MCF 10A (cell line): ENCODE results near the gene NUBPL. TPM values are rescaled to one million over a fixed set of nuclear protein-coding genes. Genes with fewer than 3 reads are reported as not detected.

ENCODE experiments used
- BruUV-seq: library from RNA; stranded (reverse); fragments of 400-500 nt; replicated peaks from 2 replicates; lab custom pipeline; 2021; lab: Mats Ljungman, UMichigan
- CTCF ChIA-PET: fragments of 300-600 bp; sonication (Branson Sonifier 250); formaldehyde crosslinking; extraction: SDS; loops from one replicate; lab custom pipeline; 2021; ENCODE audit warnings: antibody characterized with exemption, inconsistent platforms; lab: Yijun Ruan, JAX
- POLR2A ChIA-PET: fragments of 300-600, 350-650 bp; sonication (Branson Sonifier 250); formaldehyde crosslinking; extraction: SDS; loops from one replicate; lab custom pipeline; 2020; ENCODE audit warnings: antibody characterized with exemption, inconsistent platforms; lab: Yijun Ruan, JAX
- DNase-seq: peaks from one replicate; pipeline ENCODE4 v3.0.0-alpha.2; 2018; ENCODE audit not compliant: unreplicated experiment
- H3K27ac Mint-ChIP-seq: one replicate; pipeline ENCODE4 v1.8.0; 2022; ENCODE audit warnings: mild to moderate bottlenecking, low read depth, mixed read lengths; ENCODE audit not compliant: unreplicated experiment
- H3K27me3 Mint-ChIP-seq: one replicate; pipeline ENCODE4 v1.8.0; 2022; ENCODE audit warnings: mixed read lengths; ENCODE audit not compliant: insufficient read depth, unreplicated experiment
- H3K36me3 Mint-ChIP-seq: one replicate; pipeline ENCODE4 v1.8.0; 2022; ENCODE audit warnings: mild to moderate bottlenecking, moderate library complexity, mixed read lengths; ENCODE audit not compliant: insufficient read depth, unreplicated experiment
- H3K4me1 Mint-ChIP-seq: one replicate; pipeline ENCODE4 v1.8.0; 2022; ENCODE audit warnings: mixed read lengths; ENCODE audit not compliant: insufficient read depth, unreplicated experiment
- H3K4me3 Mint-ChIP-seq: one replicate; pipeline ENCODE4 v1.8.0; 2022; ENCODE audit warnings: mild to moderate bottlenecking, moderate library complexity, mixed read lengths; ENCODE audit not compliant: unreplicated experiment
- H3K9me3 Mint-ChIP-seq: one replicate; pipeline ENCODE4 v1.8.0; 2022; ENCODE audit warnings: mixed read lengths; ENCODE audit not compliant: unreplicated experiment
- intact Hi-C: fragments of 100-400 bp; cut with micrococcal nuclease; formaldehyde crosslinking; loops from 2 replicates; pipeline ENCODE4 v1.14.1; 2022
- total RNA-seq: library from RNA; stranded (reverse); gene quantifications from 2 replicates; pipeline ENCODE4 v1.2.3, GENCODE V29; 2022
- TF ChIP-seq, protein P1 (sequence below): fragments of 200-600 bp; IDR thresholded peaks from one replicate; pipeline ENCODE4 v1.8.0; 2022; ENCODE audit warnings: antibody characterized with exemption, mild to moderate bottlenecking; ENCODE audit not compliant: unreplicated experiment

NUBPL gene
- total RNA-seq, 1 experiment from 2014 or later: 12.3 TPM

GRCh38 chr14:31592122-31592521 lies 30.9 kb downstream of the NUBPL start:
- ChIA-PET POLR2A (no interaction called here), CTCF (no interaction called here)
- Mint-ChIP-seq H3K4me3 (no peak overlapping the region), H3K36me3 (no peaks in the 10 kb centered on the region), H3K27me3 (no peaks in the 10 kb centered on the region), H3K27ac (no peak overlapping the region), H3K4me1 (no peaks in the 10 kb centered on the region), H3K9me3 (no peaks in the 10 kb centered on the region)
- no TSS peak for BruUV-seq
- no peak for DNase-seq
- intact Hi-C loops: no loop called here
- TF ChIP-seq, protein P1, sequence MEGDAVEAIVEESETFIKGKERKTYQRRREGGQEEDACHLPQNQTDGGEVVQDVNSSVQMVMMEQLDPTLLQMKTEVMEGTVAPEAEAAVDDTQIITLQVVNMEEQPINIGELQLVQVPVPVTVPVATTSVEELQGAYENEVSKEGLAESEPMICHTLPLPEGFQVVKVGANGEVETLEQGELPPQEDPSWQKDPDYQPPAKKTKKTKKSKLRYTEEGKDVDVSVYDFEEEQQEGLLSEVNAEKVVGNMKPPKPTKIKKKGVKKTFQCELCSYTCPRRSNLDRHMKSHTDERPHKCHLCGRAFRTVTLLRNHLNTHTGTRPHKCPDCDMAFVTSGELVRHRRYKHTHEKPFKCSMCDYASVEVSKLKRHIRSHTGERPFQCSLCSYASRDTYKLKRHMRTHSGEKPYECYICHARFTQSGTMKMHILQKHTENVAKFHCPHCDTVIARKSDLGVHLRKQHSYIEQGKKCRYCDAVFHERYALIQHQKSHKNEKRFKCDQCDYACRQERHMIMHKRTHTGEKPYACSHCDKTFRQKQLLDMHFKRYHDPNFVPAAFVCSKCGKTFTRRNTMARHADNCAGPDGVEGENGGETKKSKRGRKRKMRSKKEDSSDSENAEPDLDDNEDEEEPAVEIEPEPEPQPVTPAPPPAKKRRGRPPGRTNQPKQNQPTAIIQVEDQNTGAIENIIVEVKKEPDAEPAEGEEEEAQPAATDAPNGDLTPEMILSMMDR: no peak

DNA sequence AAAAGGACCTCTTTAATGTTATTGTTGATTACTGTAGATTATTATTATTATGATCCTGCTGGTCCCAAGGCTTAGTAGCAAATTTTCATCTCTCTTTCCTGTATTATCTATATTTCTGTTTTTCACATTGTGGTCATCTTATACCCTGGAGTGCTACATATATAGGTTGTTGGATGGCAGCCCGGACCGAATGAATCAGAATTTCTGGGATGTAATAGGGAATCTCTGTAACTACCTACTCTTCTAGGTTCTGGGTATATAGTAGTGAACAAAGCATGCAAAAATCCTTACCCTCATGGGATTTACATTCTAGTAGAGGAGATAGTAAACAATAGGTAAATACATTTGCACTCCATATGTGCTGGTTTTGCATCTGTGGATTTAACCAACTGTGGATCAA lies 31.4 kb downstream of the NUBPL start:
- Mint-ChIP-seq H3K9me3 (no peaks in the 10 kb centered on the region), H3K27me3 (no peaks in the 10 kb centered on the region), H3K4me3 (no peak overlapping the region), H3K36me3 (no peaks in the 10 kb centered on the region), H3K4me1 (no peaks in the 10 kb centered on the region), H3K27ac (no peak overlapping the region)
- no TSS peak for BruUV-seq
- POLR2A ChIA-PET: no interaction called here
- intact Hi-C loops: no loop called here
- TF ChIP-seq, protein P1: no peak
- CTCF ChIA-PET: no interaction called here
- peak; percentile 27 for DNase-seq

- ChIA-PET CTCF (interaction anchor here (0.9 kb wide), 1 partner anchor 120 kb away, joined by 3 read pairs; no protein-coding TSS in a partner anchor), POLR2A (no interaction called here)
- Mint-ChIP-seq H3K4me3 (no peak overlapping the region), H3K36me3 (no peaks in the 10 kb centered on the region), H3K27ac (no peak overlapping the region), H3K27me3 (no peaks in the 10 kb centered on the region), H3K9me3 (no peaks in the 10 kb centered on the region), H3K4me1 (no peaks in the 10 kb centered on the region)
- intact Hi-C loops: no loop called here
- TF ChIP-seq, protein P1: no peak
- BruUV-seq: no TSS peak
- no peak for DNase-seq
Observed at GRCh38 chr14:31596342-31597095, 35.3 kb downstream of the NUBPL start.

DNA sequence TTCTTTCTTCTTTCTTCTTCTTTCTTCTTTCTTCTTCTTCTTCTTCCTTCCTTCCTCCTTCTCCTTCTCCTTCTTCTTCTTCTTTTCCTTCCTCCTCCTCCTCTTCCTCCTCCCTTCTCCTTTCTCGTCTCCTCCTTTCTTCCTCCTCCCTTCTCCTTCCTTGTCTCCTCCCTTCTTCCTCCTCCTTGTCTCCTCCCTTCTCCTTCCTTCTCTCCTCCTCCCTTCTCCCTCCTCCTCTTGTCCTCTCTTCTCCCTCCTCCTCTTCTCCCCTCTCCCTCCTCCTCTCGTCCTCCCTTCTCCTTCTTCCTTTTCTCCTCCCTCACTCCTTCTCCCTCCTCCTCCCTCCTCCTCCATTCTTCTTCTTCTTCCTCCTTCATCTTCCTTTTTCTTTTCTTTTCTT lies 44.5 kb downstream of the NUBPL start:
- intact Hi-C loops: no loop called here
- TF ChIP-seq, protein P1: no peak
- H3K27me3 Mint-ChIP-seq: no peaks in the 10 kb centered on the region
- no peak overlapping the region for H3K27ac Mint-ChIP-seq
- H3K9me3 Mint-ChIP-seq: no peaks in the 10 kb centered on the region
- BruUV-seq: no TSS peak
- POLR2A ChIA-PET: no interaction called here
- CTCF ChIA-PET: no interaction called here
- no peak overlapping the region for H3K4me3 Mint-ChIP-seq
- H3K4me1 Mint-ChIP-seq: no peaks in the 10 kb centered on the region
- DNase-seq: no peak
- peaks cover 7% of the 10 kb centered on the region for H3K36me3 Mint-ChIP-seq
